ENCODE measurements around the gene DBP.

The DBP gene

GRCh38 chr19:48614436-48615230 lies 22.5 kb downstream of the DBP start, which contains the start of gene FAM83E:
FAM83E (minus strand) TSS chr19:48615076; CDS start chr19:48613372, 1,704 bp downstream.
- no peak within 1 kb of the TSS for H3K4me3 ChIP-seq (ENCODE audit: low read depth, low read length)
- H3K27ac ChIP-seq: no peak within 1 kb of the TSS
- TF ChIP-seq CTCF (IDR thresholded peaks at IDR 0.05): no peak
- H3K4me1 ChIP-seq: peaks cover 16% of the 10 kb centered on the region
- H3K36me3 ChIP-seq (ENCODE audit: control insufficient read depth, insufficient read depth, low read length): no peaks in the 10 kb centered on the region
- peaks cover 4% of the 10 kb centered on the region for H3K79me2 ChIP-seq
- no peaks in the 10 kb centered on the region for H3K9me3 ChIP-seq (ENCODE audit: control insufficient read depth, low read length)
- H3K27me3 ChIP-seq (ENCODE audit: control insufficient read depth, insufficient read depth, low read length): no peaks in the 10 kb centered on the region
- no peak within 1 kb of the TSS for H3K9ac ChIP-seq
- no peak within 1 kb of the TSS for H3K4me2 ChIP-seq (ENCODE audit: low read length)
- no peak within 1 kb of the TSS for H2AFZ ChIP-seq

- Histone ChIP-seq H2AFZ (no peak overlapping the region), H3K36me3 (ENCODE audit: control insufficient read depth, insufficient read depth, low read length) (no peaks in the 10 kb centered on the region), H3K9me3 (ENCODE audit: control insufficient read depth, low read length) (no peaks in the 10 kb centered on the region), H3K27me3 (ENCODE audit: control insufficient read depth, insufficient read depth, low read length) (no peaks in the 10 kb centered on the region), H3K4me1 (peaks cover 16% of the 10 kb centered on the region), H3K79me2 (peaks cover 4% of the 10 kb centered on the region), H3K9ac (no peak overlapping the region), H3K27ac (no peak overlapping the region), H3K4me2 (ENCODE audit: low read length) (no peak overlapping the region), H3K4me3 (ENCODE audit: low read depth, low read length) (no peak overlapping the region)
- TF ChIP-seq CTCF (IDR thresholded peaks at IDR 0.05): no peak
These were observed 23.2 kb downstream of the DBP start for GRCh38 chr19:48613852-48614435.

GRCh38 chr19:48613024-48613851 lies 23.9 kb downstream of the DBP start:
- H3K9ac ChIP-seq: no peak overlapping the region
- no peaks in the 10 kb centered on the region for H3K9me3 ChIP-seq (ENCODE audit: control insufficient read depth, low read length)
- no peak for TF ChIP-seq CTCF (IDR thresholded peaks at IDR 0.05)
- no peak overlapping the region for H3K27ac ChIP-seq
- H2AFZ ChIP-seq: no peak overlapping the region
- no peaks in the 10 kb centered on the region for H3K79me2 ChIP-seq
- no peaks in the 10 kb centered on the region for H3K27me3 ChIP-seq (ENCODE audit: control insufficient read depth, insufficient read depth, low read length)
- H3K4me1 ChIP-seq: peaks cover 16% of the 10 kb centered on the region
- H3K4me2 ChIP-seq (ENCODE audit: low read length): no peak overlapping the region
- H3K4me3 ChIP-seq (ENCODE audit: low read depth, low read length): no peak overlapping the region
- H3K36me3 ChIP-seq (ENCODE audit: control insufficient read depth, insufficient read depth, low read length): no peaks in the 10 kb centered on the region

GRCh38 chr19:48611872-48612271 lies 25.3 kb downstream of the DBP start:
- Histone ChIP-seq H3K36me3 (ENCODE audit: control insufficient read depth, insufficient read depth, low read length) (no peaks in the 10 kb centered on the region), H3K4me2 (ENCODE audit: low read length) (no peak overlapping the region), H3K79me2 (no peaks in the 10 kb centered on the region), H3K4me1 (peaks cover 4% of the 10 kb centered on the region), H3K9me3 (ENCODE audit: control insufficient read depth, low read length) (no peaks in the 10 kb centered on the region), H3K9ac (no peak overlapping the region), H3K27me3 (ENCODE audit: control insufficient read depth, insufficient read depth, low read length) (no peaks in the 10 kb centered on the region), H2AFZ (no peak overlapping the region), H3K4me3 (ENCODE audit: low read depth, low read length) (no peak overlapping the region), H3K27ac (no peak overlapping the region)
- TF ChIP-seq CTCF (IDR thresholded peaks at IDR 0.05): no peak
